Sigmoid colon (tissue), 7 donors: Measurements from ENCODE around the gene SMAD5. TPM values are rescaled to one million over a fixed set of nuclear protein-coding genes. Genes with fewer than 3 reads are reported as not detected.
A peak's percentile ranks its signal among the peaks of the same experiment; 100 is the strongest.

Source experiments
- DNase-seq: peaks from one replicate; pipeline ENCODE4 v3.0.0-alpha.2; 2019
- H3K27ac ChIP-seq, 4 donors: fragments of 200-600 bp; sonication (generic); one replicate each; pipeline ENCODE4 v1.5.1; 2016 to 2019; ENCODE audit warnings: mild to moderate bottlenecking in 1 of 4
- H3K27me3 ChIP-seq, 3 donors: fragments of 200-600 bp; sonication (generic); one replicate each; pipeline ENCODE4 v1.5.1; 2019; ENCODE audit warnings: mild to moderate bottlenecking in 1 of 3
- H3K36me3 ChIP-seq, 4 donors: fragments of 200-600 bp; sonication (generic); one replicate each; pipeline ENCODE4 v1.5.1; 2016 to 2019
- H3K4me1 ChIP-seq, 4 donors: fragments of 200-600 bp; sonication (generic); one replicate each; pipeline ENCODE4 v1.5.1; 2017 to 2019
- H3K4me3 ChIP-seq, 4 donors: fragments of 200-600 bp; sonication (generic); one replicate each; pipeline ENCODE4 v1.5.1; 2017 to 2019; ENCODE audit warnings: mild to moderate bottlenecking in 2 of 4, moderate library complexity in 1 of 4
- H3K9me3 ChIP-seq, 4 donors: fragments of 200-600 bp in 3 of 4; sonication (generic) in 3 of 4; one replicate each; pipeline versions ENCODE4 v1.5.1 to v1.6.1; 2013 to 2019
- CTCF ChIP-seq, 4 experiments: fragments of 450-650 bp in 3 of 4; fragments of 200-600 bp in 1 of 4; IDR thresholded peaks; one replicate each; pipeline ENCODE4 v1.5.1; 2016 to 2019; ENCODE audit warnings: antibody characterized with exemption in 4 of 4, mild to moderate bottlenecking in 3 of 4, moderate library complexity in 2 of 4
- EP300 ChIP-seq, 4 donors: sonication (generic); formaldehyde crosslinking; IDR thresholded peaks; one replicate each; pipeline ENCODE4 v1.6.1; 2017; ENCODE audit warnings: antibody characterized with exemption in 4 of 4
- POLR2A ChIP-seq, 2 donors: fragments of 450-650 bp; IDR thresholded peaks; one replicate each; pipeline ENCODE4 v1.6.1; 2016; ENCODE audit warnings: antibody characterized with exemption in 2 of 2, mild to moderate bottlenecking in 2 of 2, moderate library complexity in 2 of 2
- POLR2AphosphoS5 ChIP-seq, 4 donors: sonication (generic); formaldehyde crosslinking; IDR thresholded peaks; one replicate each; pipeline ENCODE4 v1.6.1; 2017; ENCODE audit warnings: antibody characterized with exemption in 4 of 4
- WGBS, 2 donors: extraction: QIAGEN DNeasy Blood & Tissue Kit; methylation state at CpG; one replicate each; pipeline ENCODE4 v1.1.7; 2013; 5-methylcytosine and 5-hydroxymethylcytosine counted together
- intact Hi-C: fragments of 100-400 bp; cut with DNase I; formaldehyde crosslinking; loops from one replicate; pipeline ENCODE4 v1.15.1; 2023
- polyA plus RNA-seq, 3 donors: library from polyadenylated mRNA; stranded (reverse); fragments of 200-250 nt; gene quantifications; one replicate each; pipeline ENCODE4 v1.2.3, GENCODE V29; 2013
- total RNA-seq, 4 donors: library from RNA; depleted of rRNA; stranded (reverse); fragments of >200 nt; gene quantifications; one replicate each; pipeline ENCODE4 v1.1.0, GENCODE V29; 2016
- donor health status: healthy with polysubstance abuse.
- donor health status: Bipolar disorder and iron deficiency.
- donor health status: healthy.

Gene SMAD5
- total and polyA plus RNA-seq, 7 donors = 4.9 to 85.0 (median 47.6) TPM

GRCh38 chr5:136089791-136090190 is 42.9 kb upstream of the SMAD5 start:
- H3K36me3 ChIP-seq = no peaks in the 10 kb centered on the region
- 29 to 60% methylated on average over 7 of the region's 7 CpGs for WGBS, 2 donors
- H3K27ac ChIP-seq = peak overlapping the region in 2 of 4 donors; percentile 67 to 74
- peaks cover 0 to 36% (median 24%) of the 10 kb centered on the region in 4 donors for H3K4me1 ChIP-seq
- no peak overlapping the region for H3K4me3 ChIP-seq
- intact Hi-C loops = loop anchor here (2.0 to 5.0 kb wide), 3 partner anchors 43 to 202 kb away; partner anchors contain the start of gene SMAD5
- no peaks in the 10 kb centered on the region for H3K9me3 ChIP-seq
- no peaks in the 10 kb centered on the region for H3K27me3 ChIP-seq
- peak in 3 of 4 donors; percentile 74 to 84 (median 77) for TF ChIP-seq POLR2AphosphoS5 (IDR thresholded peaks at IDR 0.05)
- TF ChIP-seq CTCF (IDR thresholded peaks at IDR 0.05) = no peak
- no peak for TF ChIP-seq POLR2A (IDR thresholded peaks at IDR 0.05)
- peak; percentile 32 to 87 (median 69) for TF ChIP-seq EP300 (IDR thresholded peaks at IDR 0.05)
- peak; percentile 68 for DNase-seq

GRCh38 chr5:136090319-136090718 is 42.3 kb upstream of the SMAD5 start:
- Histone ChIP-seq H3K27ac (peak overlapping the region in 2 of 4 donors; percentile 67 to 74), H3K9me3 (no peaks in the 10 kb centered on the region), H3K4me1 (peaks cover 0 to 33% (median 24%) of the 10 kb centered on the region in 4 donors), H3K27me3 (no peaks in the 10 kb centered on the region), H3K4me3 (no peak overlapping the region), H3K36me3 (no peaks in the 10 kb centered on the region)
- TF ChIP-seq POLR2A (IDR thresholded peaks at IDR 0.05) (no peak), CTCF (IDR thresholded peaks at IDR 0.05) (no peak), EP300 (IDR thresholded peaks at IDR 0.05) (no peak), POLR2AphosphoS5 (IDR thresholded peaks at IDR 0.05) (no peak)
- intact Hi-C loops = no loop called here
- no peak for DNase-seq
- WGBS, 2 donors = 40 to 74% methylated on average over 4 of the region's 4 CpGs

DNA sequence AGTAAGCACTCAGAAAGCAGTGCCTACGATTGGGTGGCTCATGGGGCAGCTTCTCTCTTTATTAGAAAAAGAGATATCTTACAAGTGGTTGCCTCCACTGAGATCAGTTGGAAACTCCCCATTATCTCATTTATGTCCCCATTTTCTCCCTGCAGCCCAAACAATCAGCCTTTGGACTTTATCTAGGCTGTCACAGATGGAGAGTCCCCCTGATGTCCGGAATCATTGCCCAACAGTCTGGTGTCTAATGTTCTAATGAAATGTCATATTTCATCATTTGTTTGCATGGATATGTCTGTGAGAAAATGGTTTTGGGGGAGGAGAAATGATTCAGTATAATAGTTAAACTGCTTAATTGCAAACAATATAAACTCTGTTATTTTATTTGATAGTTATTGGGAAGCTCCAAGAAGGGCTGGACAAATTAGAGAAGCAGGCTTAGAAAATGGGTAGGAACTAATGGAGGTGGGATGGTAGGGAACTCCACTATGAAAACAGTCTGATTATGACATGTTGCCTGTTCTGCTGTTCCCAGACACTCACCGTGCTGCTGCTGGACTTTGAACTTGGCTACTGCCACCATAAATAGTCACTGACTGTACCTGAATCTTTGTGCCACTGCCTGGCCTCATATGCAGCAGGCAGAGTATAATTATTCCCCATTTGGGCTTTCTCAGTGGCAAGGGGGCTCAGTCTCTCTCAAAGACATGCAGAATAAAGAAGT is 38.3 kb upstream of the SMAD5 start:
- Histone ChIP-seq H3K9me3 (no peaks in the 10 kb centered on the region), H3K27ac (no peak overlapping the region), H3K4me3 (no peak overlapping the region), H3K36me3 (no peaks in the 10 kb centered on the region), H3K4me1 (peaks cover 0 to 13% (median 7%) of the 10 kb centered on the region in 4 donors), H3K27me3 (no peaks in the 10 kb centered on the region)
- intact Hi-C loops = no loop called here
- TF ChIP-seq POLR2A (IDR thresholded peaks at IDR 0.05) (no peak), CTCF (IDR thresholded peaks at IDR 0.05) (no peak), POLR2AphosphoS5 (IDR thresholded peaks at IDR 0.05) (no peak), EP300 (IDR thresholded peaks at IDR 0.05) (no peak)
- DNase-seq = no peak
- 30 to 63% methylated on average over 3 of the region's 3 CpGs for WGBS, 2 donors

GRCh38 chr5:136094913-136095641 is 37.6 kb upstream of the SMAD5 start:
- intact Hi-C loops = no loop called here
- Histone ChIP-seq H3K4me1 (peaks cover 0 to 5% (median 2%) of the 10 kb centered on the region in 4 donors), H3K27me3 (no peaks in the 10 kb centered on the region), H3K27ac (no peak overlapping the region), H3K4me3 (no peak overlapping the region), H3K9me3 (no peaks in the 10 kb centered on the region), H3K36me3 (no peaks in the 10 kb centered on the region)
- no peak for TF ChIP-seq EP300 (IDR thresholded peaks at IDR 0.05)
- TF ChIP-seq CTCF (IDR thresholded peaks at IDR 0.05) = no peak
- no peak for TF ChIP-seq POLR2AphosphoS5 (IDR thresholded peaks at IDR 0.05)
- no peak for TF ChIP-seq POLR2A (IDR thresholded peaks at IDR 0.05)
- whole genome bisulfite sequencing, 2 donors = 28 to 70% methylated on average over 8 of the region's 8 CpGs
- DNase-seq = no peak
